ENCODE results near the gene ZNF326.

The ZNF326 gene

DNA sequence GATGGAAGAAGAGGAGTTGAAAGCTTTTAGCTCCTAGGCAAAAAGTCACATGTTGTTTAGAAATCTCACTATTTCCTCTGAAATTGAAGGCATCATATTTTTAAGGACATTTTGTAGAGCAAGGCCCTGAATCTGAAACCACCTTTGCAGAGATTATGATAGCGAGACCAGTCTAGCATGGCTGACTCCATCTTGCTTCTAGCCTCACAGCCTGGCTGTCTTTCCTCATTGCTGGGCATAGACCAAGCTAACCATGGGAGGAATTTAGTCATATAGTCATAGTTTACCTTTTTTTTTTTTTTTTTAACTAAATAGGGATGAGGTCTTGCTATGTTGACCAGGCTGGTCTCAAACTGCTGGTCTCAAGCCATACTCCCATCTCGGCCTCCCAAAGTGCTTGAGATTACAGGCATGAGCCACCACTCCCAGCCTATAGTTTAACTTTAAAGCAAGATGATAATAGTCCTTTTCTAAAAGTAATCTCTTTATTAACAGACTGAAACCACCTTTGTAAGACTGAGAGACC lies 42.2 kb upstream of the ZNF326 start:
- TF ChIP-seq, protein P1, sequence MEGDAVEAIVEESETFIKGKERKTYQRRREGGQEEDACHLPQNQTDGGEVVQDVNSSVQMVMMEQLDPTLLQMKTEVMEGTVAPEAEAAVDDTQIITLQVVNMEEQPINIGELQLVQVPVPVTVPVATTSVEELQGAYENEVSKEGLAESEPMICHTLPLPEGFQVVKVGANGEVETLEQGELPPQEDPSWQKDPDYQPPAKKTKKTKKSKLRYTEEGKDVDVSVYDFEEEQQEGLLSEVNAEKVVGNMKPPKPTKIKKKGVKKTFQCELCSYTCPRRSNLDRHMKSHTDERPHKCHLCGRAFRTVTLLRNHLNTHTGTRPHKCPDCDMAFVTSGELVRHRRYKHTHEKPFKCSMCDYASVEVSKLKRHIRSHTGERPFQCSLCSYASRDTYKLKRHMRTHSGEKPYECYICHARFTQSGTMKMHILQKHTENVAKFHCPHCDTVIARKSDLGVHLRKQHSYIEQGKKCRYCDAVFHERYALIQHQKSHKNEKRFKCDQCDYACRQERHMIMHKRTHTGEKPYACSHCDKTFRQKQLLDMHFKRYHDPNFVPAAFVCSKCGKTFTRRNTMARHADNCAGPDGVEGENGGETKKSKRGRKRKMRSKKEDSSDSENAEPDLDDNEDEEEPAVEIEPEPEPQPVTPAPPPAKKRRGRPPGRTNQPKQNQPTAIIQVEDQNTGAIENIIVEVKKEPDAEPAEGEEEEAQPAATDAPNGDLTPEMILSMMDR (IDR thresholded peaks at IDR 0.05) = no peak

DNA sequence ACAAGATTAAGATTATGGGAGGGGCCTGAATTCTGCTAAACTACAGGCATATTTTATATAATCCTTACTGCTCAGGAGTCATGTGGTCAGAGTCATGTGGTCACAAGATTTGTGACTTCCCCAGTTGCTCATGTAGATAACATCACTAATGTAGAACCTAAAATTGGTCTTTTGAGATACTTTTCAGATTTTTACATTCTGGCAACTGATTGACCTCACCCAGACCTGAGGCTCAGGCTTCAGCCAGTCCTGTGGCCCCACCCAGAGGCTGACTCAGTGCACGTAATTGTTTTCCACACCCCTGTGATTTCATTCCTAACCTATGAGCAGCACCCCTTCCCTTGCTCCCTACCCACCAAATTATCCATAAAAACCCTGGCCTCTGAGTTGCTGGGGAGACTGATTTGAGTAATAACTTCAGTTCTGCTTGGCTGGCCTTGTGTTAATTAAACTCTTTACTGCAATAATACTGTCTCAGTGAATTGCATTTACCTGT lies 41.7 kb upstream of the ZNF326 start:
- TF ChIP-seq, protein P1 (IDR thresholded peaks at IDR 0.05) = no peak

- TF ChIP-seq, protein P1 (IDR thresholded peaks at IDR 0.05) = no peak
Measured at GRCh38 chr1:89953929-89954328, 41.0 kb upstream of the ZNF326 start.

- TF ChIP-seq, protein P1 (IDR thresholded peaks at IDR 0.05) = no peak
Measured at GRCh38 chr1:89954401-89954800, 40.5 kb upstream of the ZNF326 start.

- TF ChIP-seq, protein P1 (IDR thresholded peaks at IDR 0.05) = no peak
Measured at GRCh38 chr1:89955311-89956205, 39.4 kb upstream of the ZNF326 start.

DNA sequence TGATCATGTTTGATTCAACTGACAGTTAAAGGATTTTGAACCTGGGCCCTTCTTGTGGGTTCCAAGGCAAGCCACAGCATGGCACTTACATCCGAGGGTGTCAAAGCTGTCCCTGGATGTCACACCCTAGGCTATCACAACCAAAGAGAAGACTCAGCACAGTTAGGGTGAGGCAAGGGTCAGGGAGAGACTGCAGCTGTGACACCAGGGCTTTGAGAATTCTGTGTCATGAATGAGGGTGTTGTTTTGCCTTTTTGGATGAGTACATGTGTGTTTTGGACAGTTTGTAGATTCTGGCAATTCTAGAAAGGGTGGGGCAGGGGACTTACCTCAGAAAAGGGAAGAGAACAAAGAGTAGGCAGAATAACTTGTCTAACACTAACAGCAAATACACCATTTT lies 37.8 kb upstream of the ZNF326 start:
- TF ChIP-seq, protein P1 (IDR thresholded peaks at IDR 0.05) = no peak

- TF ChIP-seq, protein P1 (IDR thresholded peaks at IDR 0.05) = no peak
Measured at GRCh38 chr1:89958851-89959654, 35.9 kb upstream of the ZNF326 start.
